Raji (cell line): ENCODE data around the gene RFT1.

Experiments used
- POLR2A ChIP-seq: IDR thresholded peaks from 2 replicates; pipeline ENCODE4 v1.6.1; 2011; ENCODE audit warnings: low read depth, low read length, control low read depth; ENCODE audit not compliant: insufficient read depth

RFT1 gene

DNA sequence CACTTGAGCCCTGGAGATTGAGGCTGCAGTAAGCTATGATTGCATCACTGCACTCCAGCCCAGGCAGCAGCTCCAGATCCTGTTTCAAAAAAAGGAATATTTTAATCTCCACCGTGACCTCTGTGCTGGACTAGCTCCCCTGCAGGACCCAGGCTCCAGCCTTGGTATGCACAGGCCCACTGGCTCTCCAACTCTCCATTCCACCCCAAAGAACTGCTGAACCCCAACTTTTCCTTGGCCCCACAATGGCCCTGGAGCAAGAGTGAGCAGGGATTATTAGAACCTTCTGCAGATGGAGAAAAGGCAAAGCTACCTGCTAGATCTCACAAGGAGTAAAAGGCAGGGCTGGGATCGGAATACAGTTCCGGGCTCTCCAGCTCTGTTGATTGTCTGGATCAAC, 51.6 kb downstream of the RFT1 start:
- no peak for TF ChIP-seq POLR2A

DNA sequence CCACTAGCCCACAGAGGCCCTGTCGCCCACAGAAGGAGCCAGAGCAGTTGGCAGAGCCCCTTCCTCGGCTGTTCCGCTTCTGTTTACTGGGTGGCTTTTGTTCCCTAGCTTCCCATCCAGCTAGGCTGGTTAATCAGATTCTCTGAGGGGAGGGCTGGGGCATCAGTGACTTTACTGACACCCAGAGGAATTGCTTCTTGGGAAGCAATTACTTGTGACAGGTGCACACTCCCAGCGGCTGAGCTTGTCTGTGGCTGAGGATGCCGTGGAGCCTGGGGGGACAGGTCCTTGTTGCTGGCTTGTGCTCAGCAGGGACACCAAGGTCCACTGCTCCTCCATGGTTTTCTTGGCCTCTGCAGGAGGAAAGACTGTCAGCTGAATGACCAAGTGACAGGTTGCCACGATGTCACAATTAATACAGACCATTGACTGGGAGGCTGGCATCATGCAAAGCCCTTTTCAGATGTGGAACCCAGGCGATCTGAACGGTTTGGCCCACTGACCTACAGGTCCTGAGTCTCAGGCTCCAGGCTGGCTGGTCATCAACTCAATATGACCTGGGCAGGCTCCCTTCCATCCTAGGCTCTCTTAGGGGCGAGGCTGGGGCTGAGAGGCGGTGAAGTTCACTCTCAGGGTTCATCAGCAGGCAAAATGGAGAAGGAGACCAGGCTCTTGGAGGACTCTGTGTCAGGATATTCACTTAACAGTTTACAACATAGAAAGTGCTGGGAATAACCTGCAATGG, 52.6 kb downstream of the RFT1 start:
- TF ChIP-seq POLR2A = no peak

DNA sequence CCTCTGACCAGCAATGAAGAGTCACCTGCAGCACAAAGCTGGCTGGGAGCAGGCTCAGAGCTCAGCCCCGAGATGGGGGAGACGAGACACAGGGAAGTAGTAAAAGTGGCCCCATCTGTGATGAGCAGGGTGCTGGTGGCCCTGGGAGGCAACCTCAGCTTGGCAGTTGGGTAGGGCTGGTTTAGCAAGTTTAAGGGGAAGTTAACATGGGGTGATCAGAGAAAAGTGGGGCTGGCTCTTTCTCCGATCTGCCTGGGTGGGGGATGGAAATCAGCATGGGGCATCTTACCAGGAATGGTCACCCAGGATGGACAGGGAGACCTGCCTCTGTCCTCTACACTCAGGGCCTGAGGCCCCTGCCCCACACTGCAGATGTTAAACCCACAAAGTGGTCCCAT, 54.5 kb downstream of the RFT1 start:
- TF ChIP-seq POLR2A = no peak

DNA sequence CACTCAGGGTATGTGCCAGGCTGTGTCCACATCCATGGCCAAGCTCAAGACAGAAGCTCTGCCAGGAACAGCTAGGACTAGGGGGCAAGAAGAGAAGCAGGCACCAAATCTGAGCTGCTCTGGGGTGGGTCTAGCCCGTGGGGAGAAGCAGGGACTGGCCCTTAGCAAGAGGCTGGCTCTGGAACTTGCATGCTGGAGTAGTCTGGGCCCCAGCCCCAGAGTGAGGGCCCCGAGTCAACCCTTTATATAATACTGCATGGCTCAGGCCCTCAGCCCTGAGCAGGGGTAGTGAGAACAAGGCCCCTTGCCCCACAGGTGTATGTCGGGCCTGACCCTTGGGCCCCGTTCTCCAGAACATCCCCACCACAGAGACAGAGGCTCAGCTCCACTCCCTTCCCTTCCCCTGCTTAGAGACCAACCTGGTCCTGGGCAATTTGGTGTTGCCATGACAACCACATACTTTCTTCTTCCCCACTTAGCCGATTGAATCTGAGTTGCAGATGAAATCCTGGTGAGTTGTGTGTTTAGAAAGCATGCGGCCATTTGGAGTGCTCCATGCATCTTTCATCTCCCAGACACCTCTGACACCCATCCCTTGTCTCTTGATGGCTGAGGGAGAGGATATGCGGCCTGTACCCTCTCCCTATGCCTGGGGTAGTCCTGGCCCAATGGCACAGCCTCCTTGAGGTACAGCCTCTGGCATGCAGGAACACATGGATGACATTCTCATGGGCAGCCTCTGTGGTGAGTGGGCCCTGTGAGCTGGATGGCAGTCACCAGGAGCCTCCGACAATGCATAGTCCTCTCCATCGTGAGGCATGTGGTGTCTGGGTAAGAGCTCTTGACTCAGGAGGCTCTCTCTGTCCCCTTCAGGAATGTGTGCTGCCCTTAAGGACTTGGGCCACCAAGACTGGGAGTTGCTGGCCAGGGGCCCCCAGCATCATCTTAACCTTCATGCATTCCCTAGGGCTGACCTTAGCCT, 55.2 kb downstream of the RFT1 start:
- no peak for TF ChIP-seq POLR2A

DNA sequence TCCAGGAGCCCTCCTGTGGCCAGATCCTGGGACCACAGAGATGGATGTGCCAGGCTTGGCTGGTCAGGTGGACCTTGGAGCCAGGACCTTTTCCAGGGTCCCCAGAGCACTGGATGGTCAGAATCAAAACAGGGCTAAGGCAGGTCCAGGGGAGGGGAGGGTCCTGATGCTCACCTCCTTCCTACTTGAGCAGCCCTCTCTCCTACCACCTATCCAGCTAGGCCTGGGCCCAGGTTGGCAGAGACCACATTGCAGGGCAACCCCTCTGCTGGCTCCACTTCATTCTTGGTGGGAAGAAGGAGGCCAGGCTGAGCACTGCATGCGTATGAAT, 55.9 kb downstream of the RFT1 start:
- no peak for TF ChIP-seq POLR2A

DNA sequence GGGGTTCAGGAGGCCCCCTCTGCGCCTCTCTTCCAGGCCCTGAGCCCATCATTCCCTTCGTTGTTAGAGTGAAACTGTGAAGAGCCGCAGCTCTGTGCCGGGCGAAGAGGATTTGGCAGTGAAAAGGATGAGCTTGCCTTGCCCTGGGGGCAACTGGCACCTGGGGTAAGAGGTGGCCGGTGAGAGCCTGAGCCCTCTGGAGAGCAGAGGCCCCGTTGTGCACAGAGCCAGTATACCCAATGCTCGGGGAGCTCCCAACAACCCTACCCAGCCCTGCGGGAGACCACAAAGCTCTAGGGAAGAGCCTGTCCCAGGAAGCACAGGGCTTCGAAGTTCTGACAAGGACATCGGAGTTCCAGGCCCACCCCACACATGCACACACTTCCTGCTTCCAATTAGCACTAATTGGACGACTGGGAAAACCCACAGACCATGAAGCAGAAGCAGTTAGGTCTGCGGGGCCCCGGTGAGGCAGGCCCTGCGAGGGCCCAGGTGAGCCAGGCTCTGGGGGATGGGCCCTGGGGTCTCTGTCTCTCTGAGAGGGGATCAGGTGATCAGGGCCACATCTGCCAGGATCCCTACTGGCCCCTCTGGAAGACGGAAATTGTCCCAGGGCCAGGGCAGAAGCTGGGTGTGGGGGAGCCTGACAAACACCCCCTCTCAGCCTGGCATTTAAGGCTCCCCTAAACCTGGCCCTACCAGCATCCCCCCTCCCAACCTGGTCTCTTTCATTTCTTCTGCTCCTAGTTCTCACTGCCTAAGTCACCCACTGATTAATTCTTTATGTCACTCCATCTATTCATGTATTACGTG, 56.5 kb downstream of the RFT1 start:
- no peak for TF ChIP-seq POLR2A

DNA sequence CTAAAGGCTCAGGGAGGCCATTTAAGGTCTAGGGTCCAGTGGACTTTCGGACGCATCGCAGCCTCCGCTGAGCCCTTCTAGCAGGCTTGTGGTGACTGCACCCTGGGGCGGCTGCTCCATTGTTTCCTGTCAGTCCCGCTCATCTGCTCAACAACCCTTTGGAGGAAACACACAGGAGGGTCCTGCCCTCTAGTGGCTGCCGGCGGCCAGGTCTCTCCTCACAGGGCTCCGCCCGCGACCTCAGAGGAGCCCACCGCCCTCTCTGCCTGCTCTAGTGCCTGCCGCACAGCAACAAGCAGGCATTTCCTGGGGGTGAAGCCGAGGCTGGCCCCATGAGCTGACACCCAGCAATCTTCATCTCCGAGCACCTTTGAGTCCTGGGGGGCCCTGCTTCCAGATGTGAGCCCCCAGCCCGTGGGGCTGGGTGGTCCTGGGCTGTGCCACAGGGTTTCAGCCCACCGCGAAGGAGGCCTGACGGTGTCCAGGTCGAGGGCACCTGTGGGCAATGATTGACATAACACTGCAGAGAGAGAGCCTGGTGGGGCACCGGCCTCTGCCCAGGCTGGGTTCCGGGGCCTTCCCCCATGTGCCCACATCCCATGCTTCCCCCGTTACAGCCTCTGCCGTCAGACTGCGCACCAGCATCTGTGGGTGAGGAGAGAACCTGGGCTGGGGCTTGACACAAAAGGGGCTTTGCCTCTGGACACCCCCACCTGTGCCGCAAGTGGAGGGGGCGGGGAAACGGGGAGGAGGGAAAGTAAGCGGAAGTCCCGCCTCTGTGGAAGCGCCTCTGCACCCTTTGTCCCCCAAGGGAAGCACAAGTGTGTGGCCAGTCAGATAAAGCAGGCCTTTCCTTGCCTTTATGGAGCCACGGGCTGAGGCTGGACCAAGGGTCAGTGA, 57.3 kb downstream of the RFT1 start:
- TF ChIP-seq POLR2A = peak; percentile 21; the same call in 1 of the 2 replicates

DNA sequence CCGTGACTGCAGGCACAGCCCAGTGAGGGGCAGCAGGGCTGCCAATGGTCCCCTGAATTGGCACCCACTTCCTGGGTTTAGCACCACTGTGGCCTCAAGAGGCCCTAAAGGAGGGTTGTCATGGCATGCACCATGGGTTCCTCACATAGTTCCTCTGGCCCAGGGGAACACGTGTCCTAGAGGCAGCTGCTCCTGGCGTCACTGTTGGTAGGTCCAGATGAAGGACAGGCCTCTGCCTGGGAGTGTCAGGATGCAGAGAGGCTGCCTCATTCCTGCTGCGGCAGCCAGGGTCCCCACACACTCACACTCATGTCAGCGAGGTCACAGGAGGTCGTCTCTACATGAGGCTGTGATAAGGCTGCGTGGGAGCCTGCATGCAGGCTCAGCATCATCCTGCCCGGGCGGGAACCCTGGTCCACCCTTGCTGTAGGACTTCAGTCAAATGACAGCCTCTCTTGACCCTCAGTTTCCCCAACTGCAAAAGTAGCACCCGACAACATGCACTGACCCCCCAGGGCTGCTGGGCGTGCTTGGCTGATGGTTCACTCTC, 58.3 kb downstream of the RFT1 start:
- no peak for TF ChIP-seq POLR2A

DNA sequence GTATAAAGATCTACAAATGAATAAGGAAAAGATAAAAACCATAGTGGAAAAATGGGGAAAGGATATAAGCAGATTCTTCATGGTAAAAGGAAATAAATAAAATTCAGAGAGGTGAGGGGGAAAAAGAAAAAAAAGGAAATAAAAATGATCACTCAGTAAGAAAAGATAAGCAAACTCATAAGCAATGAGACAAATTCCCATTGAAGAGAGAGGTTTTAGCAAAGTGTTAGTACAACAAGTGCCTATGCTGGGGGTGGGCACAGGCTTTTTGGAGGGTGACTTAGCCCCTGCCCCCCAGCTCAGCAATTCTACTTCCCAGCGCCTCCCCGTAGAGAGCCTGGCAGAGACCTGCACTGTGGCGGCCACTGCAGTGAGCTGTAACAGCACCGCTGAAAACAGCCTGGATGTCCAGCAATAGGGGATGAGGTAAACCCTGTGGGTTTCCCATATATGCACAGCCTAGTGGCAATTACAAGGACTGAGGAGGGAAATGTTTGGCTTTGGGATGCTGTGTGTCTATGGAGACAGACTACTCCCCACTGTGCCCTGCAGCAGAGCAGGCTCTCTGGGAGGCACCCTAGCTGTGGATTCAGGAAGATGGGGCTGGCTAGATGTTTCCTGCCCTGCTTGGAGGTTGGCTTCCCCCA, 60.7 kb downstream of the RFT1 start:
- TF ChIP-seq POLR2A = no peak

DNA sequence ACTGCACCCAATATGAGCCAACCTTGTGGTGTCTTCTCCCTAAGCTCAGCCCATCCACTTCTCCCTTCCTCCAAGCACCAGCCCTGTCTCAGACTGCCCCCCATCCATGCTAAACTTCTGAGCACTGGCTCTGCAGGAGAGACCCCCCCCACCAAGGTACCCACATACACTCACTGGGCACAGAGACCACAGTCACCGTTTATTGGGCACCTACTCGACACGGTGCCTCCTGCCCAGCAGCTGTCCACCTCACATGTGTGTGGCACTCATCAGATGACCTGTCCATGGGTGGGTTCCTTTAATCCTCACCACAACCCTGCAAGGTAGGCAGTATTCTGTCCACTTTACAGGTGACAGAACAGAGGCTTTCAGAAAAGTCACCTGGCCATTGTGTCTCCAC, 62.1 kb downstream of the RFT1 start:
- no peak for TF ChIP-seq POLR2A

DNA sequence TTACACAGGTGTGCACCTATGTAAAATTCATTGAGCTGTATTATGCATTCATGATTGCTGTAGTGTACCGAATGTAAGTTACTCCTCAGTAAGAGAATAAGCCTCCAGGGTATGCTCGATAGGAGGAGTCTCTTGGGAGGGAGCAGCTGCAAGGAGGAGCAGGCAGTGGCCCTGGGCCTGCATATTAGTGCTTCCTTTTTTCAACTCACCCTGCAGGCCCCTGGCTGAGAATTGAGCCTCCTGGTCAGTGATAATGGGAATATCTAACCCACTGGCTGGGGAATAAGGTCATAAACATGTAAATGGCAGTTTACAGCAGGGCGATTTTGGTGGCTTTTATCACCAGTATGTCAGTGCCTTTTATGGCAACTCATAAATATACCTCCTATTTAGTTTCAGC, 62.7 kb downstream of the RFT1 start:
- no peak for TF ChIP-seq POLR2A

DNA sequence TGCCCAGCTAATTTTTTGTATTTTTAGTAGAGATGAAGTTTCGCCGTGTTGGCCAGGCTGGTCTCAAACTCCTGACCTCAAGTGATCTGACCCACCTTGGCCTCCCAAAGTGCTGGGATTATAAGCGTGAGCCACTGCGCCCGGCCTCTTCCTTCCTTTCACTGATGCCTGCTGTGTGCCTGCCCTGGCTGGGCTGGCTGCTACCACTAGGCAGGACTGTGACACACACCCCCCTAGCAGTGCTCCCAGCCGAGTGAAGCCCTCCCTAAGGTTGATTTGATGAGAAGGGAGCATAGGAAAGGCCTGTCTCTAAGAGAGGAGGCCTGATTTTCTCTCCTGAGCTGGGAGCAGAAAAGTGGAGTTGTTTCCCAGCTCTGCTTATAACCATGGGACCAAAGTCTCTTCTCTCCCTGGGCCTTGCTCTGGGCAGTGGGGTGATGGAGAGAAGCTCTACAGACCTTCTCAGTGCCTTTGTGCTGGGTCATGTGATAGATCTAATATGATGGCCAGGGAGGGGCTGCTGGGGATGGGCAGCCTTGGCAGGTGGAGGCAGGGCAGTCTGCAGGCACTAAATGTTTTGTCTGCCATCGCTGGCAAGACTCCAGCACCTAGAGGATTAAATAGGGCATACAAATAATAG, 64.3 kb downstream of the RFT1 start:
- no peak for TF ChIP-seq POLR2A

DNA sequence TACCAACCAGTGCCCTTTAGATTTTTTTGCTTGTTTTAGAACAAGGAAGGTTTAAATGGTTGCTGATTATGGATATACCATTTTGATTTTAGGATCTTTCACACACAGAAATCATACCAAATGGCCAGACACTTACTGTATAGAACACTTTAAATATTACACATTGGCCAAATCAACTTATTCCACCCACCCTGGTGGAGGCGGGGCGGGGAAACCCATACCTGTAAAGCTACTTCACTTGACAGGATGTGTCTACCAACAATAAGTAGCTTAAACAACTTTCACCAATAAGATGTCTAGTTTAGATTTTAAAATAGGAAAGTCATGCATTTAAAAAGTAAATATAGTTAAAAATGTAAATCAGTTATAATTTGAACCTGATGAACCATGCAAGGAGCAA, 67.3 kb downstream of the RFT1 start:
- TF ChIP-seq POLR2A = no peak
